SK-N-SH (cell line): ENCODE measurements around the gene RREB1. TPM values are rescaled to one million over a fixed set of nuclear protein-coding genes. Genes with fewer than 3 reads are reported as not detected.

ENCODE experiments used
- CTCF ChIA-PET: fragments of 300-600, 350-600 bp; formaldehyde crosslinking; extraction: SDS; loops from one replicate; lab custom pipeline; 2021; lab: Yijun Ruan, JAX
- POLR2A ChIA-PET: fragments of 350-600 bp; sonication (Branson Sonifier 250); formaldehyde crosslinking; extraction: SDS; loops from one replicate; lab custom pipeline; 2020; ENCODE audit warnings: antibody characterized with exemption, inconsistent platforms; lab: Yijun Ruan, JAX
- DNase-seq: peaks from one replicate; pipeline ENCODE4 v3.0.0; 2012
- H2AFZ ChIP-seq: fragments of 200-600 bp; sonication (generic); 2 replicates; pipeline ENCODE4 v1.8.1; 2016; ENCODE audit warnings: antibody characterized with exemption, mild to moderate bottlenecking, low read depth
- H3F3A ChIP-seq: fragments of 200-600 bp; sonication (generic); replicated peaks from 2 replicates; pipeline ENCODE3; 2016; ENCODE audit warnings: antibody characterized with exemption, mild to moderate bottlenecking; ENCODE audit not compliant: insufficient read depth
- H3K27ac ChIP-seq, 2 experiments: fragments of 200-500 bp in 1 of 2; fragments of 200-600 bp in 1 of 2; sonication (Bioruptor generic) in 1 of 2; sonication (generic), shearing (Covaris generic) in 1 of 2; 2 replicates each; pipeline versions ENCODE4 v1.5.1 to v1.6.1; 2014 to 2016; ENCODE audit warnings: low read depth in 2 of 2, inconsistent platforms in 1 of 2, low read length in 1 of 2, mild to moderate bottlenecking in 1 of 2, mixed read lengths in 1 of 2
- H3K27me3 ChIP-seq: fragments of 200-600 bp; sonication (generic), shearing (Covaris generic); 2 replicates; pipeline ENCODE4 v1.6.1; 2016; ENCODE audit warnings: mixed run types; ENCODE audit not compliant: insufficient read depth
- H3K36me3 ChIP-seq, 2 experiments: fragments of 200-500 bp in 1 of 2; fragments of 200-600 bp in 1 of 2; sonication (Bioruptor generic) in 1 of 2; sonication (generic) in 1 of 2; replicated peaks in 1 of 2; 2 replicates each; pipeline versions ENCODE3 to v1.5.1; 2014 to 2016; ENCODE audit warnings: low read length in 1 of 2, mild to moderate bottlenecking in 1 of 2; ENCODE audit not compliant: insufficient read depth in 2 of 2, control insufficient read depth in 1 of 2
- H3K4me1 ChIP-seq, 2 experiments: fragments of 200-500 bp in 1 of 2; fragments of 200-600 bp in 1 of 2; sonication (Bioruptor generic) in 1 of 2; sonication (generic), shearing (Covaris generic) in 1 of 2; 2 replicates each; pipeline versions ENCODE4 v1.5.1 to v1.6.1; 2014 to 2016; ENCODE audit warnings: low read depth in 1 of 2, low read length in 1 of 2, mixed run types in 1 of 2; ENCODE audit not compliant: insufficient read depth in 2 of 2, control insufficient read depth in 1 of 2
- H3K4me2 ChIP-seq: fragments of 200-600 bp; sonication (generic), shearing (Covaris generic); 2 replicates; pipeline ENCODE4 v1.6.1; 2017; ENCODE audit warnings: mixed run types
- H3K4me3 ChIP-seq, 2 experiments: fragments of 200-500 bp in 1 of 2; fragments of 200-600 bp in 1 of 2; sonication (Bioruptor generic) in 1 of 2; sonication (generic), shearing (Covaris generic) in 1 of 2; 2 replicates each; pipeline versions ENCODE4 v1.5.1 to v1.8.1; 2014 to 2016; ENCODE audit warnings: low read depth in 2 of 2, inconsistent platforms in 1 of 2, low read length in 1 of 2, mild to moderate bottlenecking in 1 of 2, mixed read lengths in 1 of 2, moderate library complexity in 1 of 2
- H3K79me2 ChIP-seq: fragments of 200-600 bp; sonication (generic); 2 replicates; pipeline ENCODE4 v1.8.1; 2017; ENCODE audit warnings: mild to moderate bottlenecking; ENCODE audit not compliant: insufficient read depth
- H3K9ac ChIP-seq: fragments of 200-600 bp; sonication (generic); 2 replicates; pipeline ENCODE4 v1.6.1; 2017; ENCODE audit warnings: mixed run types
- H3K9me2 ChIP-seq: fragments of 200-600 bp; sonication (generic); 2 replicates; pipeline ENCODE4 v1.6.1; 2017; ENCODE audit warnings: mixed run types
- H3K9me3 ChIP-seq: fragments of 200-600 bp; sonication (generic); 2 replicates; pipeline ENCODE4 v1.6.1; 2017; ENCODE audit warnings: mixed run types, mild to moderate bottlenecking, moderate library complexity
- H4K20me1 ChIP-seq: fragments of 200-600 bp; sonication (generic); 2 replicates; pipeline ENCODE4 v1.6.1; 2017; ENCODE audit warnings: mild to moderate bottlenecking, mixed run types; ENCODE audit not compliant: insufficient read depth
- ELF1 ChIP-seq: IDR thresholded peaks from 2 replicates; pipeline ENCODE4 v1.4.0; 2012
- FOXJ3 ChIP-seq: sonication (generic); formaldehyde crosslinking; IDR thresholded peaks from 2 replicates; pipeline ENCODE4 v1.5.1; 2020; ENCODE audit warnings: mild to moderate bottlenecking, missing genetic modification reagents
- GABPA ChIP-seq: IDR thresholded peaks from 2 replicates; pipeline ENCODE4 v1.4.0; 2012; ENCODE audit warnings: low read depth, mild to moderate bottlenecking
- MEF2A ChIP-seq: IDR thresholded peaks from 2 replicates; pipeline ENCODE4 v1.4.0; 2012; ENCODE audit warnings: low read depth, borderline replicate concordance
- NFIC ChIP-seq: IDR thresholded peaks from 2 replicates; pipeline ENCODE4 v1.4.0; 2012; ENCODE audit warnings: borderline replicate concordance
- RAD21 ChIP-seq: IDR thresholded peaks from 2 replicates; pipeline ENCODE4 v1.6.1; 2012; ENCODE audit warnings: mild to moderate bottlenecking, low read length
- SIN3A ChIP-seq: IDR thresholded peaks from 2 replicates; pipeline ENCODE4 v1.6.1; 2012; ENCODE audit warnings: low read depth, mild to moderate bottlenecking, low read length, moderate library complexity, borderline replicate concordance
- SMC3 ChIP-seq: IDR thresholded peaks from 2 replicates; pipeline ENCODE4 v1.6.1; 2012; ENCODE audit warnings: low read depth, low read length, improper control_type of control experiment
- TAF1 ChIP-seq: IDR thresholded peaks from 2 replicates; pipeline ENCODE4 v1.6.1; 2012; ENCODE audit warnings: low read depth, mild to moderate bottlenecking, low read length, moderate library complexity, borderline replicate concordance
- YY1 ChIP-seq: IDR thresholded peaks from 2 replicates; pipeline ENCODE4 v1.4.0; 2012; ENCODE audit warnings: low read depth, mild to moderate bottlenecking
- WGBS: methylation state at CpG from one replicate; pipeline ENCODE4 v1.1.6; 2017; ENCODE audit warnings: low lambda C conversion rate; 5-methylcytosine and 5-hydroxymethylcytosine counted together
- polyA plus RNA-seq, 3 experiments: library from polyadenylated mRNA; depleted of rRNA; stranded (reverse); fragments of >200 nt; gene quantifications; 2 replicates each; pipeline ENCODE4 v1.2.3, GENCODE V29; 2012
- TF ChIP-seq, protein P1 (sequence below): fragments of 200-600 bp; sonication (generic); IDR thresholded peaks from 2 replicates; pipeline ENCODE4 v1.6.1; 2017; ENCODE audit warnings: antibody characterized with exemption, mild to moderate bottlenecking, moderate library complexity
- TF ChIP-seq, protein P2 (sequence below): IDR thresholded peaks from 2 replicates; pipeline ENCODE4 v1.6.1; 2012; ENCODE audit warnings: mild to moderate bottlenecking, low read depth, low read length, moderate library complexity
- TF ChIP-seq, protein P3 (sequence below): IDR thresholded peaks from 2 replicates; pipeline ENCODE4 v1.4.0; 2012; ENCODE audit warnings: low read depth
- TF ChIP-seq, protein P4 (sequence below): IDR thresholded peaks from 2 replicates; pipeline ENCODE4 v1.4.0; 2012; ENCODE audit warnings: low read depth, borderline replicate concordance

Gene RREB1
- polyA plus RNA-seq, 1 of the 3 experiments (the other 2 are of a cell fraction): 2.0 TPM

DNA sequence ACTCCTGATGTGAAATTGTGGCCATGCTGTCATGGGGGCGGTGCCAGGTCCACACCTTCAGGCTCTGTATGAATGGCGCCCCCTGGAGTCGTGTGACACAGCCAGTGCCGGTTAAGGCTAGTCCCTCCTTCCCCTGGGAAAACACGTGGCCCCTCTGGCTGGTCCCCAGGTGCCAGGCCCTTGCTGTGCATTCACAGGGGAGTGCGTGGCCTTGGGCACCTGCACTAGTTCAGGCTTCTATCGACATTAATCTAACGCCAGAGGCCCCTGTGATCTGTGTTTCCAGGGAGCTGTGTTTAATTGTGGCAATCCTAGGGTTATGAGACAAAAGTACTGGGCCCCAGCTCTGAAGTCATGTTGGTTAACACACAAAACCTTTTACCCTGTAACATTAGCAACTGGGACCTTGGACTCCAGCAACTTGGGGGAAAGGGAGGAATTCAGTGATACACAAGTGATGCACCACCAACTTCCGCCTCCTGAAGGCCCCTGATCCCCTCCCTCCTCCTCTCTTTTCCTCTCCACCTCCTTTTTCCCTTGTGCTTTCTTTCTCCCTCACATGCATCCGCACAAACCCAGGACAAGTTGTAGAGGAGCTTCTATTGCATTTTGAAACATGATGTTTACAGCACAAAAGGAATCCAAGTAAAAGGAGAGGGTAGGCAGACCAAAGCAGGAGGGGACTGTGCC lies 131.3 kb downstream of the RREB1 start (continued):
- TF ChIP-seq, protein P1, sequence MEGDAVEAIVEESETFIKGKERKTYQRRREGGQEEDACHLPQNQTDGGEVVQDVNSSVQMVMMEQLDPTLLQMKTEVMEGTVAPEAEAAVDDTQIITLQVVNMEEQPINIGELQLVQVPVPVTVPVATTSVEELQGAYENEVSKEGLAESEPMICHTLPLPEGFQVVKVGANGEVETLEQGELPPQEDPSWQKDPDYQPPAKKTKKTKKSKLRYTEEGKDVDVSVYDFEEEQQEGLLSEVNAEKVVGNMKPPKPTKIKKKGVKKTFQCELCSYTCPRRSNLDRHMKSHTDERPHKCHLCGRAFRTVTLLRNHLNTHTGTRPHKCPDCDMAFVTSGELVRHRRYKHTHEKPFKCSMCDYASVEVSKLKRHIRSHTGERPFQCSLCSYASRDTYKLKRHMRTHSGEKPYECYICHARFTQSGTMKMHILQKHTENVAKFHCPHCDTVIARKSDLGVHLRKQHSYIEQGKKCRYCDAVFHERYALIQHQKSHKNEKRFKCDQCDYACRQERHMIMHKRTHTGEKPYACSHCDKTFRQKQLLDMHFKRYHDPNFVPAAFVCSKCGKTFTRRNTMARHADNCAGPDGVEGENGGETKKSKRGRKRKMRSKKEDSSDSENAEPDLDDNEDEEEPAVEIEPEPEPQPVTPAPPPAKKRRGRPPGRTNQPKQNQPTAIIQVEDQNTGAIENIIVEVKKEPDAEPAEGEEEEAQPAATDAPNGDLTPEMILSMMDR: peak; percentile 73
- TF ChIP-seq SMC3 (peak; percentile 79), NFIC (no peak), MEF2A (no peak), TAF1 (no peak)
- TF ChIP-seq, protein P2, sequence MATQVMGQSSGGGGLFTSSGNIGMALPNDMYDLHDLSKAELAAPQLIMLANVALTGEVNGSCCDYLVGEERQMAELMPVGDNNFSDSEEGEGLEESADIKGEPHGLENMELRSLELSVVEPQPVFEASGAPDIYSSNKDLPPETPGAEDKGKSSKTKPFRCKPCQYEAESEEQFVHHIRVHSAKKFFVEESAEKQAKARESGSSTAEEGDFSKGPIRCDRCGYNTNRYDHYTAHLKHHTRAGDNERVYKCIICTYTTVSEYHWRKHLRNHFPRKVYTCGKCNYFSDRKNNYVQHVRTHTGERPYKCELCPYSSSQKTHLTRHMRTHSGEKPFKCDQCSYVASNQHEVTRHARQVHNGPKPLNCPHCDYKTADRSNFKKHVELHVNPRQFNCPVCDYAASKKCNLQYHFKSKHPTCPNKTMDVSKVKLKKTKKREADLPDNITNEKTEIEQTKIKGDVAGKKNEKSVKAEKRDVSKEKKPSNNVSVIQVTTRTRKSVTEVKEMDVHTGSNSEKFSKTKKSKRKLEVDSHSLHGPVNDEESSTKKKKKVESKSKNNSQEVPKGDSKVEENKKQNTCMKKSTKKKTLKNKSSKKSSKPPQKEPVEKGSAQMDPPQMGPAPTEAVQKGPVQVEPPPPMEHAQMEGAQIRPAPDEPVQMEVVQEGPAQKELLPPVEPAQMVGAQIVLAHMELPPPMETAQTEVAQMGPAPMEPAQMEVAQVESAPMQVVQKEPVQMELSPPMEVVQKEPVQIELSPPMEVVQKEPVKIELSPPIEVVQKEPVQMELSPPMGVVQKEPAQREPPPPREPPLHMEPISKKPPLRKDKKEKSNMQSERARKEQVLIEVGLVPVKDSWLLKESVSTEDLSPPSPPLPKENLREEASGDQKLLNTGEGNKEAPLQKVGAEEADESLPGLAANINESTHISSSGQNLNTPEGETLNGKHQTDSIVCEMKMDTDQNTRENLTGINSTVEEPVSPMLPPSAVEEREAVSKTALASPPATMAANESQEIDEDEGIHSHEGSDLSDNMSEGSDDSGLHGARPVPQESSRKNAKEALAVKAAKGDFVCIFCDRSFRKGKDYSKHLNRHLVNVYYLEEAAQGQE: no peak
- TF ChIP-seq, all 33 proteins: peak for 6

DNA sequence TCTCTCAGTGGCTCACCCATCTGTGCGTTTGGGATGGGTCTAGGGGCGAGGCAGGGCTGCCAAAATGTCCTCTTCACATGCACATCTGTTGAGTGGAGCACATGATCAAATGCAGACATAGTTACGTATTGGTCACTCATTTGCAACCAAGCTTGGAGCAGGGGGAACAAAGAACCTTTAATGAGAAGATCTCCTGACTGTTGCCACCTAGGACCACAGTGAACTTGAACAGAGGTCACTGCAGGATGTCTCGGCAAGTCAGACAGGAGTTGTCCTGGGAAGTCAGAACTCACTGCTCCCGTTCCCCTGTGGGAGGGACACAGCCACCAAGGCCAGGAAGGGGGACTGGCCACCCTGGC lies 131.8 kb downstream of the RREB1 start:
- Histone ChIP-seq H3K9me3 (no peaks in the 10 kb centered on the region), H3K9ac (no peak overlapping the region), H4K20me1 (peaks cover 9% of the 10 kb centered on the region), H3K27me3 (no peaks in the 10 kb centered on the region), H2AFZ (no peak overlapping the region), H3K36me3 (peaks cover 0 to 5% of the 10 kb centered on the region in 2 experiments), H3K4me2 (no peak overlapping the region), H3K79me2 (peaks cover 12% of the 10 kb centered on the region; the same call in 1 of the 2 replicates), H3K9me2 (no peaks in the 10 kb centered on the region), H3K27ac (no peak overlapping the region), H3K4me3 (no peak overlapping the region), H3F3A (peaks cover 6% of the 10 kb centered on the region), H3K4me1 (peaks cover 0 to 13% of the 10 kb centered on the region in 2 experiments; a peak in 2 of 4 replicates)
- TF ChIP-seq ELF1: no peak
- no peak for TF ChIP-seq MEF2A
- TF ChIP-seq RAD21: no peak
- ChIA-PET CTCF (interaction anchor here (0.6 to 2.9 kb wide), 18 partner anchors 9 to 562 kb away, joined by 3 to 20 read pairs (median 4); no protein-coding TSS in a partner anchor), POLR2A (no interaction called here)
- no peak for DNase-seq
- WGBS: 89% methylated on average over 3 of the region's 5 CpGs

DNA sequence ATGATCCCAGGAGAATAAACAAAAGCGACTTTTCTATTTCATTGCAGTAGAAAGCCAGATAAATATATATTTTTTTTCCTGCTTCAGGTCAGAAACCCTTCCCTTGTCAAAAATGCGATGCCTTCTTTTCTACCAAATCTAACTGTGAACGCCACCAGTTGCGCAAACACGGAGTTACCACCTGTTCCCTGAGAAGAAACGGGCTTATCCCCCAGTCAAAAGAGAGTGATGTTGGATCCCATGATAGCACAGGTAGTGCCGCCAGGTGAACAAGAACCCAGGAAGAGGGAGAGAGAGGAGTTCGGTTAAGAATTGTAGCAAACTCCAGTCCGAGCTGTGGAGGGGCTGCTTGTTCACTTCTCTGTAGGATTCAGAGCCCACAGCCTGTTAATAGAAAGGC lies 132.6 kb downstream of the RREB1 start:
- Histone ChIP-seq H3K4me3 (no peak overlapping the region), H3F3A (peaks cover 6% of the 10 kb centered on the region), H3K4me1 (peaks cover 0 to 13% of the 10 kb centered on the region in 2 experiments; a peak in 2 of 4 replicates), H2AFZ (no peak overlapping the region), H3K36me3 (peaks cover 0 to 5% of the 10 kb centered on the region in 2 experiments), H3K79me2 (peaks cover 9% of the 10 kb centered on the region; the same call in 1 of the 2 replicates), H4K20me1 (peaks cover 9% of the 10 kb centered on the region), H3K27ac (no peak overlapping the region), H3K4me2 (no peak overlapping the region), H3K9me2 (no peaks in the 10 kb centered on the region), H3K9ac (no peak overlapping the region), H3K27me3 (no peaks in the 10 kb centered on the region), H3K9me3 (no peaks in the 10 kb centered on the region)
- ChIA-PET CTCF (interaction anchor here (4.2 kb wide), 1 partner anchor 563 kb away, joined by 24 read pairs; no protein-coding TSS in a partner anchor), POLR2A (no interaction called here)
- 83% methylated on average over 9 of the region's 9 CpGs for WGBS
- DNase-seq: no peak
- TF ChIP-seq SIN3A (no peak), TAF1 (no peak), YY1 (no peak), FOXJ3 (no peak), GABPA (no peak)
- TF ChIP-seq, protein P3, sequence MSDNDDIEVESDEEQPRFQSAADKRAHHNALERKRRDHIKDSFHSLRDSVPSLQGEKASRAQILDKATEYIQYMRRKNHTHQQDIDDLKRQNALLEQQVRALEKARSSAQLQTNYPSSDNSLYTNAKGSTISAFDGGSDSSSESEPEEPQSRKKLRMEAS: no peak
- TF ChIP-seq, protein P1: no peak
- TF ChIP-seq, protein P4, sequence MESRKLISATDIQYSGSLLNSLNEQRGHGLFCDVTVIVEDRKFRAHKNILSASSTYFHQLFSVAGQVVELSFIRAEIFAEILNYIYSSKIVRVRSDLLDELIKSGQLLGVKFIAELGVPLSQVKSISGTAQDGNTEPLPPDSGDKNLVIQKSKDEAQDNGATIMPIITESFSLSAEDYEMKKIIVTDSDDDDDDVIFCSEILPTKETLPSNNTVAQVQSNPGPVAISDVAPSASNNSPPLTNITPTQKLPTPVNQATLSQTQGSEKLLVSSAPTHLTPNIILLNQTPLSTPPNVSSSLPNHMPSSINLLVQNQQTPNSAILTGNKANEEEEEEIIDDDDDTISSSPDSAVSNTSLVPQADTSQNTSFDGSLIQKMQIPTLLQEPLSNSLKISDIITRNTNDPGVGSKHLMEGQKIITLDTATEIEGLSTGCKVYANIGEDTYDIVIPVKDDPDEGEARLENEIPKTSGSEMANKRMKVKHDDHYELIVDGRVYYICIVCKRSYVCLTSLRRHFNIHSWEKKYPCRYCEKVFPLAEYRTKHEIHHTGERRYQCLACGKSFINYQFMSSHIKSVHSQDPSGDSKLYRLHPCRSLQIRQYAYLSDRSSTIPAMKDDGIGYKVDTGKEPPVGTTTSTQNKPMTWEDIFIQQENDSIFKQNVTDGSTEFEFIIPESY: no peak
